ENCODE data around the gene DOCK6.
A peak's percentile ranks its signal among the peaks of the same experiment; 100 is the strongest.

The DOCK6 gene

DNA sequence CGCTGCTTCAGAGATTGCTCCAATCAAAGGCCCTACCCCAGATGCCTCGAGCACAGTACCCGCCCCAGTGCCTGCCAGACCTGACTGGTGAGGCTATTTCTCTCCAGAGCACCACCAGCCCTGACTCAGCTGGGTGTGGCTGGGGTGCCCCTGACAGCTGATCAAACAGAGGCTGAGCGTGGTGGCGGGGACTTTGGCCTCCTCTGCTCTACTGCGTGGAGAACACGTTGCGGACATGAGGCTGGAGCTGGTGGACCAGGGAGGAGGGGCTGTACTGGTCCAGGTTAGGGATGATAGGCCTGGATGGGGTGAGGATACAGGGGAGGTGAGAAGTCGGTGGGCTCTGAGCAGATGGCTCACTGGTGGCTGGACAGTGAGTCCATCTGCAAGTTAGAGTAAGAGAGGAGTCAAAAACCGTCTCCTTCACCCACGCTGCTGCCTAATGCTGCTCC, 3.5 kb upstream of the DOCK6 start:
- Histone ChIP-seq H3K4me3 (ENCODE audit: low read length) (no peak overlapping the region), H3K4me1 (ENCODE audit: insufficient read depth, low read length) (peaks cover 11% of the 10 kb centered on the region), H2AFZ (ENCODE audit: low read depth, low read length) (no peak overlapping the region), H3K9me3 (ENCODE audit: low read length) (no peaks in the 10 kb centered on the region), H3K36me3 (ENCODE audit: insufficient read depth, low read length) (no peaks in the 10 kb centered on the region), H3K27me3 (ENCODE audit: insufficient read depth, low read length) (no peaks in the 10 kb centered on the region)

DNA sequence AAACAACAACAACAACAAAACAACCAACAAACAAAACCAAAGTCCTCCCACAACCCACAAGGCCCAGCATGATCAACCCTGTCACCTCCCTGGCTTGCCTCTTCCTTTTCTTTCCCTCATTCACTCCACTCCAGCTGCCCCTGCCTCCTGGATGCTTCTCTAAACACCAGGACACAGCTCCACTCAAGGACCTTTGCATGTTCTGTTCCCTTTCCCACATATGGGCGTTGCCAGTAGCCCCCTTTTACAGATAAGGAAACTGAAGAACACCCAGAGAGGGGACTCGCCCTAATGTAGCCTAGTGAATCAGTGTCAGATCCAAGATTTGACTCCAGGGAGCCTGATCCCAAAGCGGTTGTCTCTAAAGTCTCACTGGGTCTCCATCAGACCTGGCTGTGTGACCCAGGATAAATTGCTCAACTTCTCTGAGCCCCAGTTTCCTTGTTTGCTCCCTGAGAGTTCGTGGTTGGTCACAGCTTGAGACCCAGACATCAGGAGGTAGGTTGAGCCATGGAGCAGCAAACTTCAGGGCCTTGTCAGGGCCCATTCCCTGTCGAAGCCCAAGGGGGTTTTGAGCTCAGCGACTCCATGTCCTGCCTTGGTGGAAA, 3.0 kb upstream of the DOCK6 start:
- no peaks in the 10 kb centered on the region for H3K9me3 ChIP-seq (ENCODE audit: low read length)
- no peak overlapping the region for H2AFZ ChIP-seq (ENCODE audit: low read depth, low read length)
- no peaks in the 10 kb centered on the region for H3K27me3 ChIP-seq (ENCODE audit: insufficient read depth, low read length)
- no peaks in the 10 kb centered on the region for H3K36me3 ChIP-seq (ENCODE audit: insufficient read depth, low read length)
- H3K4me3 ChIP-seq (ENCODE audit: low read length) = no peak overlapping the region
- H3K4me1 ChIP-seq (ENCODE audit: insufficient read depth, low read length) = peaks cover 11% of the 10 kb centered on the region

GRCh38 chr19:11264452-11265176, 2.3 kb upstream of the DOCK6 start:
- Histone ChIP-seq H3K4me3 (ENCODE audit: low read length) (no peak overlapping the region), H2AFZ (ENCODE audit: low read depth, low read length) (no peak overlapping the region), H3K4me1 (ENCODE audit: insufficient read depth, low read length) (peaks cover 11% of the 10 kb centered on the region), H3K9me3 (ENCODE audit: low read length) (no peaks in the 10 kb centered on the region), H3K27me3 (ENCODE audit: insufficient read depth, low read length) (no peaks in the 10 kb centered on the region), H3K36me3 (ENCODE audit: insufficient read depth, low read length) (no peaks in the 10 kb centered on the region)

DNA sequence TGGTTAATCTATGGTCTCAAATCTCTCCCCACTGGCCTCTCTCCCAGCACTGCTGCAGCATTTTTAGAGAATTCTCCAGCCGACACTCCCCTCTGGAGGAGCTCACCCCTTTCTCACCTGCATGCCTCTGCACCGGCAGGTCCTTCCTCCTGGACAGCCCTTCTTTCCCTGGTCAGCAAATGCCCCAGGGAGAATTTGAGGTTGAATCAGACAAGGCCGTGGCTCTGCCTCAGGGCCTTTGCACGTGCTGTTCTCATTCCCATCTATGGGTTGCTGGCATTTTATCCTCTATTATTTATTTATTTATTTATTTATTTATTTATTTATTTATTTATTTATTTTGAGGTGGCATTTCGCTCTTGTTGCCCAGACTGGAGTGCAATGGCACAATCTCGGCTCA, 1.4 kb upstream of the DOCK6 start:
- Histone ChIP-seq H3K27me3 (ENCODE audit: insufficient read depth, low read length) (no peaks in the 10 kb centered on the region), H2AFZ (ENCODE audit: low read depth, low read length) (no peak overlapping the region), H3K4me1 (ENCODE audit: insufficient read depth, low read length) (peaks cover 6% of the 10 kb centered on the region), H3K4me3 (ENCODE audit: low read length) (no peak overlapping the region), H3K36me3 (ENCODE audit: insufficient read depth, low read length) (no peaks in the 10 kb centered on the region), H3K9me3 (ENCODE audit: low read length) (no peaks in the 10 kb centered on the region)

DNA sequence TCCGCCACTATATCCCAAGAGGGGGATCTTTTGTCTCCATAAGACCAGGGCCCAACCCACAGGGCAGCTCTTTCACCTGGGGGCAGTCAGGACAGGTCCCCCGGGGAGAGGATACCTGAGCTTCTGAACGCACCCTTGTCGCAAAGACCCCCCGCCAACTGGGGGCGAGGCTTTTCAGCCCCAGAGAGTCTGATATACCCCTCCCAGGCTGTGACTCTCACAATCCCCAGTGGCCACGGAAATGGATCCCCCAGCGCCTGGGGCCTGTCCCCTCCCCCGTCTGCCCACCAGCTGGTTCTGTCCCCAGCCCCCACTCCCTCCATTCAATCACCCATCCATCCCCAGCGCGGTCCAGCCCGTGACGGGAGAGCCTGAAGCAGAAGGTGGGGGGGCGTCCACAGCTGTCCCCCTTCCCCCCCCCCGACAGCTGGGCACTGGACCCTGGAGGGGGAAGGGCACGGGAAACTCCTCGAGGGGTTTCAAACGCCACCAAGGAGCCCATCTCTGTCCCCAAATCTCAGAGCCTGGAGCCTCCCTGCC, 823 bp downstream of the DOCK6 start:
- Histone ChIP-seq H3K9me3 (ENCODE audit: low read length) (no peaks in the 10 kb centered on the region), H2AFZ (ENCODE audit: low read depth, low read length) (peak overlapping the region; percentile 83), H3K36me3 (ENCODE audit: insufficient read depth, low read length) (no peaks in the 10 kb centered on the region), H3K27me3 (ENCODE audit: insufficient read depth, low read length) (no peaks in the 10 kb centered on the region), H3K4me3 (ENCODE audit: low read length) (peak overlapping the region; percentile 66), H3K4me1 (ENCODE audit: insufficient read depth, low read length) (peaks cover 6% of the 10 kb centered on the region)

- Histone ChIP-seq H3K9me3 (ENCODE audit: low read length) (no peaks in the 10 kb centered on the region), H3K27me3 (ENCODE audit: insufficient read depth, low read length) (no peaks in the 10 kb centered on the region), H2AFZ (ENCODE audit: low read depth, low read length) (no peak overlapping the region), H3K4me3 (ENCODE audit: low read length) (no peak overlapping the region), H3K36me3 (ENCODE audit: insufficient read depth, low read length) (no peaks in the 10 kb centered on the region), H3K4me1 (ENCODE audit: insufficient read depth, low read length) (peaks cover 10% of the 10 kb centered on the region)
Observed at GRCh38 chr19:11260996-11261395, 1.3 kb downstream of the DOCK6 start.

GRCh38 chr19:11257846-11258380, 4.4 kb downstream of the DOCK6 start:
- Histone ChIP-seq H3K9me3 (ENCODE audit: low read length) (no peaks in the 10 kb centered on the region), H2AFZ (ENCODE audit: low read depth, low read length) (no peak overlapping the region), H3K4me3 (ENCODE audit: low read length) (no peak overlapping the region), H3K4me1 (ENCODE audit: insufficient read depth, low read length) (peaks cover 10% of the 10 kb centered on the region), H3K27me3 (ENCODE audit: insufficient read depth, low read length) (no peaks in the 10 kb centered on the region), H3K36me3 (ENCODE audit: insufficient read depth, low read length) (no peaks in the 10 kb centered on the region)

GRCh38 chr19:11256189-11256588, 6.1 kb downstream of the DOCK6 start:
- Histone ChIP-seq H3K4me3 (ENCODE audit: low read length) (no peak overlapping the region), H3K27me3 (ENCODE audit: insufficient read depth, low read length) (no peaks in the 10 kb centered on the region), H2AFZ (ENCODE audit: low read depth, low read length) (no peak overlapping the region), H3K4me1 (ENCODE audit: insufficient read depth, low read length) (peaks cover 4% of the 10 kb centered on the region), H3K36me3 (ENCODE audit: insufficient read depth, low read length) (peaks cover 11% of the 10 kb centered on the region), H3K9me3 (ENCODE audit: low read length) (no peaks in the 10 kb centered on the region)

DNA sequence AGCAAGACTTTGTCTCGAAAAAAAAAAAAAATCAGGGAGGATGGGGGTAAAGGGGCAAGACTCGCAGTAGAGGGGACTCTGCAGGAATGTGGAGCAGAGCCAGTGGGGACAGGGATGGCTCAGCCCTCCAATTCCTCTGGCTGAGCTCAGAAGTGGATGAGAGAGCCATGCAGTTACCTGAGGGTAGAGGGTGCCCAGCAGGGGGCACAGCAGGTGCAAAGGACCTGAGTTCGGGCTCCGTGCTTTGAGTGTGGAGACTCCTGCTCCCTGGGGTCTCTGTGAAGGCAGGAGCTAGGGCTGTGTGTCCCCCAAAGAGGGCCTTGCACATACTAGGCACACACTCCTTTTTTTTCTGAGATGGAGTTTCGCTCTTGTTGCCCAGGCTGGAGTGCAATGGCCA, 7.7 kb downstream of the DOCK6 start:
- Histone ChIP-seq H3K27me3 (ENCODE audit: insufficient read depth, low read length) (no peaks in the 10 kb centered on the region), H3K4me1 (ENCODE audit: insufficient read depth, low read length) (peaks cover 4% of the 10 kb centered on the region), H2AFZ (ENCODE audit: low read depth, low read length) (no peak overlapping the region), H3K36me3 (ENCODE audit: insufficient read depth, low read length) (peaks cover 16% of the 10 kb centered on the region), H3K4me3 (ENCODE audit: low read length) (no peak overlapping the region), H3K9me3 (ENCODE audit: low read length) (no peaks in the 10 kb centered on the region)

GRCh38 chr19:11252665-11253355, 9.5 kb downstream of the DOCK6 start:
- H3K4me3 ChIP-seq (ENCODE audit: low read length) = no peak overlapping the region
- peaks cover 26% of the 10 kb centered on the region for H3K36me3 ChIP-seq (ENCODE audit: insufficient read depth, low read length)
- peaks cover 4% of the 10 kb centered on the region for H3K4me1 ChIP-seq (ENCODE audit: insufficient read depth, low read length)
- no peaks in the 10 kb centered on the region for H3K27me3 ChIP-seq (ENCODE audit: insufficient read depth, low read length)
- H2AFZ ChIP-seq (ENCODE audit: low read depth, low read length) = no peak overlapping the region
- no peaks in the 10 kb centered on the region for H3K9me3 ChIP-seq (ENCODE audit: low read length)

- H3K4me3 ChIP-seq (ENCODE audit: low read length) = no peak overlapping the region
- no peaks in the 10 kb centered on the region for H3K27me3 ChIP-seq (ENCODE audit: insufficient read depth, low read length)
- peaks cover 34% of the 10 kb centered on the region for H3K36me3 ChIP-seq (ENCODE audit: insufficient read depth, low read length)
Observed at GRCh38 chr19:11251650-11252314, 10.5 kb downstream of the DOCK6 start.

DNA sequence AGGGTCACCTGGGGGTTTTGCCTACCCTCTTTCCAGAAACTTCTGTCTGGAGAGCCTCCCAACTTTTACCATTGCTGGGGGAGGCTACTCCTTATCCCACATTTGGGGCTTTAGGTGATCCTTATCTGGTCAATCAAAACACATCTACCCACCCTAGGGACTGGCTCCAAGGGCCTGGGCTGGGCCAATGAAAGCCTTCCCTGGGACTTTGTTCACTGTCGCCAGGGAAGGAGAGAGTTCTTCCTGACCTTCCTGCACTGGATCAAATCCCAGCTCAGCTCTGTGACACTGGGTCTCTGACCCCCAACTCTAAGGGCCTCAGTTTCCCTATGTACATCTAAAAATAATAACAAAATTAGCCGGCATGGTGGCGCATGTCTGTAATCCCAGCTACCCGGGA, 11.1 kb downstream of the DOCK6 start:
- peaks cover 39% of the 10 kb centered on the region for H3K36me3 ChIP-seq (ENCODE audit: insufficient read depth, low read length)
- no peak overlapping the region for H2AFZ ChIP-seq (ENCODE audit: low read depth, low read length)
- H3K4me3 ChIP-seq (ENCODE audit: low read length) = no peak overlapping the region
- no peaks in the 10 kb centered on the region for H3K9me3 ChIP-seq (ENCODE audit: low read length)
- H3K4me1 ChIP-seq (ENCODE audit: insufficient read depth, low read length) = peaks cover 2% of the 10 kb centered on the region
- no peaks in the 10 kb centered on the region for H3K27me3 ChIP-seq (ENCODE audit: insufficient read depth, low read length)

More at GRCh38 chr19:11251650-11252314, 10.5 kb downstream of the DOCK6 start:
- Histone ChIP-seq H2AFZ (ENCODE audit: low read depth, low read length) (no peak overlapping the region), H3K4me1 (ENCODE audit: insufficient read depth, low read length) (peaks cover 4% of the 10 kb centered on the region), H3K9me3 (ENCODE audit: low read length) (no peaks in the 10 kb centered on the region)

Data from neuron (in vitro differentiated cells).